HCT116 (cell line): ENCODE results near the gene ITIH4. TPM values are rescaled to one million over a fixed set of nuclear protein-coding genes. Genes with fewer than 3 reads are reported as not detected.

Source experiments
- ATAC-seq: fragments of 200-7000 bp; cut with Tn5 transposase; 2 replicates; pipeline ENCODE4 v1.9.1; 2020; ENCODE audit warnings: mild to moderate bottlenecking, moderate library complexity
- BruUV-seq: library from RNA; stranded (reverse); fragments of 400-500 nt; replicated peaks from 2 replicates; lab custom pipeline; 2021; lab: Mats Ljungman, UMichigan
- CTCF ChIA-PET: fragments of 300-600 bp; sonication (Branson Sonifier 250); formaldehyde crosslinking; loops from one replicate; lab custom pipeline; 2021; ENCODE audit warnings: antibody characterized with exemption; lab: Charles Lee
- POLR2A ChIA-PET: fragments of 300-600, 350-600 bp; sonication (Branson Sonifier 250); formaldehyde crosslinking; loops from one replicate; lab custom pipeline; 2021; ENCODE audit warnings: antibody characterized with exemption; lab: Charles Lee
- RAD21 ChIA-PET, 2 experiments: fragments of 300-600 bp; sonication (Branson Sonifier 250); formaldehyde crosslinking; loops; one replicate each; lab custom pipeline; 2023; ENCODE audit warnings: low total read pairs in 2 of 2; ENCODE audit not compliant: uncharacterized antibody in 2 of 2, unreplicated experiment in 2 of 2, low non-redundant PET in 1 of 2; lab: Charles Lee
- DNase-seq: peaks from one replicate; pipeline ENCODE4 v3.0.0-alpha.2; 2010; ENCODE audit warnings: low read depth, low spot score
- H2AFZ ChIP-seq: fragments of 200-600 bp; shearing (Covaris generic), sonication (generic); 2 replicates; pipeline ENCODE4 v1.6.1; 2017; ENCODE audit warnings: low read depth, mixed run types, mixed read lengths, antibody characterized with exemption, low read length; ENCODE audit not compliant: poor library complexity, severe bottlenecking
- H3K27ac ChIP-seq: 2 replicates; pipeline ENCODE4 v1.5.1; 2012; ENCODE audit warnings: low read depth, low read length
- H3K27me3 ChIP-seq: fragments of 200-600 bp; sonication (generic); 2 replicates; pipeline ENCODE4 v1.6.1; 2016; ENCODE audit warnings: mixed run types, low read length, mixed read lengths; ENCODE audit not compliant: insufficient read depth
- H3K36me3 ChIP-seq, 2 experiments: fragments of 200-500 bp in 1 of 2; fragments of 200-600 bp in 1 of 2; sonication (Bioruptor generic) in 1 of 2; sonication (generic) in 1 of 2; 2 replicates each; pipeline versions ENCODE4 v1.5.1 to v1.6.1; 2014 to 2016; ENCODE audit warnings: low read length in 2 of 2, inconsistent platforms in 1 of 2, mixed read lengths in 1 of 2, mixed run types in 1 of 2; ENCODE audit not compliant: insufficient read depth in 2 of 2, control insufficient read depth in 1 of 2
- H3K4me1 ChIP-seq, 2 experiments: fragments of 200-600 bp in 1 of 2; sonication (generic) in 1 of 2; 2 replicates each; pipeline versions ENCODE4 v1.5.1 to v1.6.1; 2012 to 2017; ENCODE audit warnings: low read length in 2 of 2, inconsistent platforms in 1 of 2, mild to moderate bottlenecking in 1 of 2, mixed read lengths in 1 of 2, mixed run types in 1 of 2, moderate library complexity in 1 of 2; ENCODE audit not compliant: insufficient read depth in 2 of 2, control insufficient read depth in 1 of 2
- H3K4me2 ChIP-seq: fragments of 200-600 bp; sonication (generic); 2 replicates; pipeline ENCODE4 v1.6.1; 2017; ENCODE audit warnings: mixed run types, low read length, mixed read lengths
- H3K4me3 ChIP-seq, 2 experiments: fragments of 200-600 bp in 1 of 2; sonication (generic) in 1 of 2; replicated peaks in 1 of 2; 2 replicates each; pipeline ENCODE4 v1.5.1; 2011 to 2016; ENCODE audit warnings: low read length in 2 of 2, control low read depth in 1 of 2, low read depth in 1 of 2, mild to moderate bottlenecking in 1 of 2, mixed read lengths in 1 of 2, mixed run types in 1 of 2
- H3K79me2 ChIP-seq: fragments of 200-600 bp; sonication (generic); 2 replicates; pipeline ENCODE4 v1.6.1; 2017; ENCODE audit warnings: mild to moderate bottlenecking, mixed run types, low read length, moderate library complexity, mixed read lengths; ENCODE audit not compliant: insufficient read depth
- H3K9ac ChIP-seq: fragments of 200-600 bp; sonication (generic); 2 replicates; pipeline ENCODE4 v1.6.1; 2016; ENCODE audit warnings: low read length, mixed read lengths
- H3K9me2 ChIP-seq: fragments of 200-600 bp; sonication (generic), shearing (Covaris generic); 2 replicates; pipeline ENCODE4 v1.6.1; 2017; ENCODE audit warnings: mixed run types, mild to moderate bottlenecking, moderate library complexity; ENCODE audit not compliant: insufficient read depth
- H3K9me3 ChIP-seq, 2 experiments: fragments of 200-500 bp in 1 of 2; fragments of 200-600 bp in 1 of 2; sonication (Bioruptor generic) in 1 of 2; sonication (generic) in 1 of 2; 2 replicates each; pipeline ENCODE4 v1.6.1; 2014 to 2017; ENCODE audit warnings: low read length in 2 of 2, mixed read lengths in 2 of 2, inconsistent platforms in 1 of 2, low read depth in 1 of 2, mild to moderate bottlenecking in 1 of 2, mixed run types in 1 of 2, moderate library complexity in 1 of 2; ENCODE audit not compliant: control insufficient read depth in 1 of 2, insufficient read depth in 1 of 2
- H4K20me1 ChIP-seq: fragments of 200-600 bp; sonication (generic), shearing (Covaris generic); 2 replicates; pipeline ENCODE4 v1.6.1; 2017; ENCODE audit warnings: mixed run types, mild to moderate bottlenecking, moderate library complexity; ENCODE audit not compliant: insufficient read depth
- EGR1 ChIP-seq: IDR thresholded peaks from 2 replicates; pipeline ENCODE4 v1.6.1; 2012; ENCODE audit warnings: low read depth
- ELF1 ChIP-seq: IDR thresholded peaks from 2 replicates; pipeline ENCODE4 v1.6.1; 2012; ENCODE audit warnings: low read depth, borderline replicate concordance
- EZH2 ChIP-seq: fragments of 200-600 bp; sonication (generic); IDR thresholded peaks from 2 replicates; pipeline ENCODE4 v1.6.1; 2017; ENCODE audit warnings: antibody characterized with exemption, mixed run types
- EZH2phosphoT487 ChIP-seq: fragments of 200-600 bp; IDR thresholded peaks from 2 replicates; pipeline ENCODE4 v1.6.1; 2018; ENCODE audit warnings: antibody characterized with exemption, borderline replicate concordance
- FOSL1 ChIP-seq: IDR thresholded peaks from 2 replicates; pipeline ENCODE4 v1.6.1; 2012; ENCODE audit warnings: low read depth
- JUND ChIP-seq: IDR thresholded peaks from 2 replicates; pipeline ENCODE4 v1.6.1; 2012
- POLR2A ChIP-seq: IDR thresholded peaks from 2 replicates; pipeline ENCODE4 v1.7.0; 2011; ENCODE audit warnings: borderline replicate concordance; ENCODE audit not compliant: insufficient read depth, insufficient read length; ENCODE audit errors: extremely low read depth
- RAD21 ChIP-seq: IDR thresholded peaks from 2 replicates; pipeline ENCODE4 v1.6.1; 2012; ENCODE audit warnings: low read depth, mild to moderate bottlenecking
- SRF ChIP-seq: IDR thresholded peaks from 2 replicates; pipeline ENCODE4 v1.6.1; 2012; ENCODE audit warnings: low read depth
- YY1 ChIP-seq: IDR thresholded peaks from 2 replicates; pipeline ENCODE4 v1.6.1; 2011; ENCODE audit warnings: low read length, low read depth, moderate library complexity, mild to moderate bottlenecking; ENCODE audit not compliant: insufficient replicate concordance; ENCODE audit errors: extremely low read depth
- ZFX ChIP-seq: fragments of 450-650 bp; IDR thresholded peaks from 2 replicates; pipeline ENCODE4 v1.6.1; 2017
- intact Hi-C: fragments of 100-400 bp; cut with micrococcal nuclease; formaldehyde crosslinking; loops from 2 replicates; pipeline ENCODE4 v1.10.0; 2022
- total RNA-seq: library from RNA; stranded (reverse); gene quantifications from one replicate; pipeline ENCODE4 v1.2.1, GENCODE V29; 2021; ENCODE audit not compliant: unreplicated experiment
- TF ChIP-seq, protein P1 (sequence below): IDR thresholded peaks from 2 replicates; pipeline ENCODE4 v1.6.1; 2012
- TF ChIP-seq, protein P2 (sequence below): IDR thresholded peaks from 2 replicates; pipeline ENCODE4 v1.6.1; 2011; ENCODE audit warnings: mild to moderate bottlenecking, low read length, moderate library complexity; ENCODE audit not compliant: insufficient replicate concordance; ENCODE audit errors: extremely low read depth
- TF ChIP-seq, protein P3 (sequence below): IDR thresholded peaks from 2 replicates; pipeline ENCODE4 v1.6.1; 2012; ENCODE audit warnings: low read depth

Gene ITIH4
- total RNA-seq, 1 experiment from 2014 or later: 4.1 TPM

DNA sequence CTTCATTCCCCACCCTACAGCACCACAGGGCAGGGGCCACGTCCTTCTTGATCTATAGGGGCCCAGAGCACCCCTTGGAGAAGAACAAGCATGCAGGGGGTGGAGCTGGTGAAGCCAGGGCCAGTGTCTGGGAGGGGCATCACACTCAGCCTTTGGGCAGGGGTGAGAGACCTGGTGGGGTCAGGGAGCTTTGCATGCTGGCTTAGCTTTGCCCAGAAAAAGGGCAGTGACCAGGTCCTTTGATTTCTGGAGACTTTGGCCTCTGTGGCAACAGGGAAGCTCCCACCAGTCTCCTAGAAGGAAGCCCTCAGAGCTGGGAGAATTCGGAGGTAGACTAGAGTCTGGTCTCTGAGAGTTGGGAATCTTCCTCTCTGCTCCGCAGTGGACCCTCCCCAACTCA, 990 bp downstream of the ITIH4 start:
- POLR2A ChIA-PET: no interaction called here

DNA sequence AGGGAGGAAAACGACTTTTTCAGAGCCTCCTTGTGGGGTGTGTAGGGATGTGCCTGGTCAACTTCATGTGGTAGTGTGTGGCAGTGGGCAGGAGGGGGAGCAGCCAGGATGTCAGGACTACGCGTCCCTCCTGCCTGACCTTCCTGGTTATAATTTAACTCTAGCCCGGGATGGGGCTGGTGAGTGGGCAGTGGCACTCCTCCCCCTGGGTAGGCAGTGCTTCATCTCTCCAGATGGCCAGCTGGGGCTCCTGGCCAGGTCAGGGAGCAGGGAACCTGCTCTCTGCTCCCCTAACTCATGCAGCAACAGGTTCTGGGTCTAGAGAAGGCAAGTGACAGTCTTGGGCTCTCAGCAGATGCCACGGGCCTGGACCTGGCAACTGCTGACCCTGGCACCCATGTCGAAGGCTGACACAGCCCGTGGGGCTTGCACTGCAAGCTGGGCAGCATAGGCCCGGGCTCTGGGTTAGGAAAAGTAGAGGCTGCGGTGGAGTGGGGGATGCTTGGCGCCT, 2.6 kb downstream of the ITIH4 start:
- peaks cover 20 to 22% of the 10 kb centered on the region in 2 experiments for H3K4me1 ChIP-seq
- CTCF ChIA-PET: no interaction called here
- ATAC-seq (no peak), DNase-seq (no peak)
- no peak overlapping the region for H3K4me2 ChIP-seq
- H3K9me3 ChIP-seq: no peaks in the 10 kb centered on the region
- no peaks in the 10 kb centered on the region for H3K36me3 ChIP-seq
- no peak overlapping the region for H3K27ac ChIP-seq
- H4K20me1 ChIP-seq: no peaks in the 10 kb centered on the region
- H2AFZ ChIP-seq: no peak overlapping the region
- no TSS peak for BruUV-seq
- no peak for TF ChIP-seq EZH2phosphoT487
- TF ChIP-seq, protein P1, sequence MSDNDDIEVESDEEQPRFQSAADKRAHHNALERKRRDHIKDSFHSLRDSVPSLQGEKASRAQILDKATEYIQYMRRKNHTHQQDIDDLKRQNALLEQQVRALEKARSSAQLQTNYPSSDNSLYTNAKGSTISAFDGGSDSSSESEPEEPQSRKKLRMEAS: no peak
- TF ChIP-seq POLR2A: no peak
- TF ChIP-seq JUND: no peak
- no peak for TF ChIP-seq FOSL1
- no peak for TF ChIP-seq ZFX
- no peak for TF ChIP-seq EZH2
- TF ChIP-seq, protein P2, sequence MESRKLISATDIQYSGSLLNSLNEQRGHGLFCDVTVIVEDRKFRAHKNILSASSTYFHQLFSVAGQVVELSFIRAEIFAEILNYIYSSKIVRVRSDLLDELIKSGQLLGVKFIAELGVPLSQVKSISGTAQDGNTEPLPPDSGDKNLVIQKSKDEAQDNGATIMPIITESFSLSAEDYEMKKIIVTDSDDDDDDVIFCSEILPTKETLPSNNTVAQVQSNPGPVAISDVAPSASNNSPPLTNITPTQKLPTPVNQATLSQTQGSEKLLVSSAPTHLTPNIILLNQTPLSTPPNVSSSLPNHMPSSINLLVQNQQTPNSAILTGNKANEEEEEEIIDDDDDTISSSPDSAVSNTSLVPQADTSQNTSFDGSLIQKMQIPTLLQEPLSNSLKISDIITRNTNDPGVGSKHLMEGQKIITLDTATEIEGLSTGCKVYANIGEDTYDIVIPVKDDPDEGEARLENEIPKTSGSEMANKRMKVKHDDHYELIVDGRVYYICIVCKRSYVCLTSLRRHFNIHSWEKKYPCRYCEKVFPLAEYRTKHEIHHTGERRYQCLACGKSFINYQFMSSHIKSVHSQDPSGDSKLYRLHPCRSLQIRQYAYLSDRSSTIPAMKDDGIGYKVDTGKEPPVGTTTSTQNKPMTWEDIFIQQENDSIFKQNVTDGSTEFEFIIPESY: no peak
- TF ChIP-seq, protein P3, sequence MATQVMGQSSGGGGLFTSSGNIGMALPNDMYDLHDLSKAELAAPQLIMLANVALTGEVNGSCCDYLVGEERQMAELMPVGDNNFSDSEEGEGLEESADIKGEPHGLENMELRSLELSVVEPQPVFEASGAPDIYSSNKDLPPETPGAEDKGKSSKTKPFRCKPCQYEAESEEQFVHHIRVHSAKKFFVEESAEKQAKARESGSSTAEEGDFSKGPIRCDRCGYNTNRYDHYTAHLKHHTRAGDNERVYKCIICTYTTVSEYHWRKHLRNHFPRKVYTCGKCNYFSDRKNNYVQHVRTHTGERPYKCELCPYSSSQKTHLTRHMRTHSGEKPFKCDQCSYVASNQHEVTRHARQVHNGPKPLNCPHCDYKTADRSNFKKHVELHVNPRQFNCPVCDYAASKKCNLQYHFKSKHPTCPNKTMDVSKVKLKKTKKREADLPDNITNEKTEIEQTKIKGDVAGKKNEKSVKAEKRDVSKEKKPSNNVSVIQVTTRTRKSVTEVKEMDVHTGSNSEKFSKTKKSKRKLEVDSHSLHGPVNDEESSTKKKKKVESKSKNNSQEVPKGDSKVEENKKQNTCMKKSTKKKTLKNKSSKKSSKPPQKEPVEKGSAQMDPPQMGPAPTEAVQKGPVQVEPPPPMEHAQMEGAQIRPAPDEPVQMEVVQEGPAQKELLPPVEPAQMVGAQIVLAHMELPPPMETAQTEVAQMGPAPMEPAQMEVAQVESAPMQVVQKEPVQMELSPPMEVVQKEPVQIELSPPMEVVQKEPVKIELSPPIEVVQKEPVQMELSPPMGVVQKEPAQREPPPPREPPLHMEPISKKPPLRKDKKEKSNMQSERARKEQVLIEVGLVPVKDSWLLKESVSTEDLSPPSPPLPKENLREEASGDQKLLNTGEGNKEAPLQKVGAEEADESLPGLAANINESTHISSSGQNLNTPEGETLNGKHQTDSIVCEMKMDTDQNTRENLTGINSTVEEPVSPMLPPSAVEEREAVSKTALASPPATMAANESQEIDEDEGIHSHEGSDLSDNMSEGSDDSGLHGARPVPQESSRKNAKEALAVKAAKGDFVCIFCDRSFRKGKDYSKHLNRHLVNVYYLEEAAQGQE: no peak
- POLR2A ChIA-PET: no interaction called here
- no peaks in the 10 kb centered on the region for H3K27me3 ChIP-seq
- intact Hi-C loops: no loop called here
- no peaks in the 10 kb centered on the region for H3K79me2 ChIP-seq
- no peaks in the 10 kb centered on the region for H3K9me2 ChIP-seq
- RAD21 ChIA-PET: no interaction called here
- H3K4me3 ChIP-seq: no peak overlapping the region
- no peak overlapping the region for H3K9ac ChIP-seq

More for the DNA sequence above, 990 bp downstream of the ITIH4 start:
- no peaks in the 10 kb centered on the region for H3K79me2 ChIP-seq
- no peak overlapping the region for H3K27ac ChIP-seq
- H3K9me2 ChIP-seq: no peaks in the 10 kb centered on the region
- intact Hi-C loops: no loop called here
- H2AFZ ChIP-seq: no peak overlapping the region
- no peak overlapping the region for H3K4me3 ChIP-seq
- H3K4me1 ChIP-seq: peaks cover 20 to 22% of the 10 kb centered on the region in 2 experiments
- no TSS peak for BruUV-seq
- TF ChIP-seq SRF (no peak), YY1 (no peak), EGR1 (no peak), RAD21 (no peak), JUND (no peak), ZFX (no peak), ELF1 (no peak)
- ATAC-seq (no peak), DNase-seq (no peak)
- no peak overlapping the region for H3K9ac ChIP-seq
- H3K27me3 ChIP-seq: no peaks in the 10 kb centered on the region
- ChIA-PET CTCF (no interaction called here), RAD21 (no interaction called here)
- H3K36me3 ChIP-seq: no peaks in the 10 kb centered on the region
- H3K4me2 ChIP-seq: no peak overlapping the region
- no peaks in the 10 kb centered on the region for H4K20me1 ChIP-seq
- H3K9me3 ChIP-seq: no peaks in the 10 kb centered on the region
